GM19193 (cell line): ENCODE data around the gene ZNF778.
A peak's percentile ranks its signal among the peaks of the same experiment; 100 is the strongest.

Experiments
- POLR2A ChIP-seq: IDR thresholded peaks from 4 replicates; pipeline ENCODE4 v1.6.1; 2011; ENCODE audit not compliant: insufficient read depth, insufficient read length; ENCODE audit errors: extremely low read depth

ZNF778 gene

DNA sequence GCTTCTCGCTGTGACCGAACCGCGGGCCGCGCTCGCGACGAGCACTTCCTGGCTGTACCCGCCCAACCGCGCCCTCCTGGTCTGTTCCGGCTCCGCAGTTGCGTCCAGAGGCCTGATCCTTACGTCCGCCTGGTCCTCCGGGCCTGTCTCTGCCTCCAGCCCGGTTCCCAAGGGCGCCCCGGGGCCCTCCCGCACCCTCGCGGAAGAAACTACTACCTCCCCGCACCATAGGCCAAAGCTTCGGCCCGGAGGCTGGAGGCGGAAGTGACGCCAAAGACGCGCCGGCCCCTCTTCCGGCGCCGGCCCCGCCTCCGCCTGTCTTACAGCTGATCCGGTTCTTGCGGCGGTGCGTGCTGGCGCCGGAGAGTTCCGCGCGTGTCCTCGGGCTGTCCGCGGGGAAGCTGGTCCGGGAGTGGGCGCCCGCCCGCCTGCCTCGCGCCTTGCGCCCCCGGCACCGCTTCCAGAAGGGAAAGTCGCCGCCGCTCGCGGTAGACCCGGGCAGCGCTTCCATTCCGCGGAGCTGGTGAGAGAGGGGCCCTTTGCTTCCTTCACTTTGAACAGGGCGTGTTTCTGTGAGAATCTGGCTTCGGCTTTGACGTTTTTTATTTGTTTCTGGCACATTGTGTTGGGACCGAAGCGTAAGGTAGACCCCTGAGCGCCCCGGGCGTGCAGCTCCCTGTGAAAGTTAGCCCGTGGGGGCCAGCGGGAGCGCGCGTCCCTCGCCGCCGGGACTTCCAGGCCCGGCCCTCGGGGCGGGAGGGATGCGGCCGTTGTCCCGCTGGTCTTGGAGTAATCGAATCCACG is at the start of gene ZNF778:
Gene ZNF778, plus strand, starts transcription at position 316 of the 804 bp plus-strand sequence. CDS start 3,425 bp downstream, outside the sequence.
- peak; percentile 90 for TF ChIP-seq POLR2A

DNA sequence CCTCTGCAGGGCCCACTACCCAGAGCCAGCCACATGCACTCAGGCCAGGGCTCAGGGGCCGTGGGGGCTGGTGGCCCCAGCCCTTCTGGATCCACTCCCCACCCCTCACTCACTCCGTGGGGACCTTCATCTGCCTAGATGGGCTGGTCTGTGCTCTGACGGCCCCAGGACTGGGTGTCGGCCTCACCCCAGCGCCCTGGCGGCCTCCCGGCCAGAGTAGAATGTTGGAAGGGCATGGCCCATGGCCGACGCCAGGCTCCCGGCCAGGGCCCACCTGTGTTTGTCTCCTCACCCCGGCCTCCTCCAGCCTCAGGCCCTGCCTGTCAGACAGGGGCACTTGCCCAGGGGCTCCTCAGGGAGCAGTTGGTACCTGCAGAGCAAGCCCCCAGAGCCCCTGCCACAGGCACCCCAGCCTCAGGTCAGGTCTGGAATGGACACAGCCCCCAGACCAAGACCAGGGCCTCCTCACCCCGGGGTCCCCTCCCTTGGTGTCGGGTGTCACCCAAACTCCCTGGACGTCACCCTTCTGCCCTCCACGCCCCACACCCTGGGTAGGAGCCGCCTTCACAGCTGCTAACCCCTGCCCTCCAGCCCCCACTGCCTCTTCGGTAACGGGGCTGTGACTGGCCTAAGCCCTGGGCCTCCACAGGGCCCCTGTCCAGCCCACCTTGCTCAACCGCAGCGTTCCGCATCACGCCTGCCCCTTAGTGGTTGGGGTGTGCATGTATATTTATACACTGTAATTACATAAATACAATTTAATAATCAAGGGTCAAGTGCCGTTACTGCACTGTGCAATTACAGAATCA is 48.9 kb upstream of the ZNF778 start:
- TF ChIP-seq POLR2A, result no peak

DNA sequence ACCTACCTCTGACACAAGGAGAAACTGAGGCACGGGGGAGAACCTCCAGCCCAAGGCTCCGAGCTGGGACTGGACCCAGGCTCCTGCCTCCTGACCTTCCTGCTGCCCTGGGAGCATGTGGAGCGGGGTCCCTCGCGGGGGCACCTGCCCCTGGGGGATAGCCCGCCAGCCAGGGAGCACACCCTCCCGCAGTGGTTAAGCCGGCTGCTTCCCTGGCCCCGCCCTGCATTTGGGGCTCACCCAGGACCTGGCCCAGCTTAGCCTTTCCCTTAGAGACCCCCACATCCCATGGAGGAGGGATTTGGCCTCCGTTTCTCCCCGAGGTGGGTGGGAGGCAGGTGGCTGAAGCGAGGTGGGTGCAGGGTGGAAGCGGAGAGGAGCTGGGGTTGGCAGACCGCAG is 47.7 kb upstream of the ZNF778 start:
- TF ChIP-seq POLR2A, result no peak

- TF ChIP-seq POLR2A, result no peak
Observed at GRCh38 chr16:89170346-89171215, 46.9 kb upstream of the ZNF778 start.

- TF ChIP-seq POLR2A, result no peak
Observed at GRCh38 chr16:89171216-89172170, 46.0 kb upstream of the ZNF778 start, which contains the start of gene CDH15. Gene CDH15 (plus strand): TSS chr16:89171748. CDS start chr16:89171832, 84 bp downstream.

DNA sequence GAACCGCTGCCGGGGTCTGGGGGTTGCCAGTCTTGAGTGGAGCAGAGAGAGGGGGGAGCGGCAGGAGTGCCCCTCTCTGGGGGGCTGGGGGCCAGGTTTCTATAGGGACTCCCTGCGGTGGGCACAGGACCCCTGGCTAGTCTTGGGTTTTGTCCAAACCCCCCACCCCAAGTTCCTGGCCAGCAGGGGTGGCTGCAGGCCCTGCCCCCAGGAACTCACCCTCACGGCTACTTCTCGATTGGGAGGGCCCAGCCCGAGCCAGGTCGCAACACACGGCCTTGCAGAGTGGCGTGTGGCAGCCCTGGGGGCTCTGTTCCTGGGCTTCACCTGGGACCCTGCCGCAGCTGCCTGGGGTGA is 45.4 kb upstream of the ZNF778 start:
- no peak for TF ChIP-seq POLR2A

- TF ChIP-seq POLR2A, result no peak
Observed at GRCh38 chr16:89172528-89173173, 44.9 kb upstream of the ZNF778 start.

- no peak for TF ChIP-seq POLR2A
Observed at GRCh38 chr16:89173174-89173921, 44.2 kb upstream of the ZNF778 start.

DNA sequence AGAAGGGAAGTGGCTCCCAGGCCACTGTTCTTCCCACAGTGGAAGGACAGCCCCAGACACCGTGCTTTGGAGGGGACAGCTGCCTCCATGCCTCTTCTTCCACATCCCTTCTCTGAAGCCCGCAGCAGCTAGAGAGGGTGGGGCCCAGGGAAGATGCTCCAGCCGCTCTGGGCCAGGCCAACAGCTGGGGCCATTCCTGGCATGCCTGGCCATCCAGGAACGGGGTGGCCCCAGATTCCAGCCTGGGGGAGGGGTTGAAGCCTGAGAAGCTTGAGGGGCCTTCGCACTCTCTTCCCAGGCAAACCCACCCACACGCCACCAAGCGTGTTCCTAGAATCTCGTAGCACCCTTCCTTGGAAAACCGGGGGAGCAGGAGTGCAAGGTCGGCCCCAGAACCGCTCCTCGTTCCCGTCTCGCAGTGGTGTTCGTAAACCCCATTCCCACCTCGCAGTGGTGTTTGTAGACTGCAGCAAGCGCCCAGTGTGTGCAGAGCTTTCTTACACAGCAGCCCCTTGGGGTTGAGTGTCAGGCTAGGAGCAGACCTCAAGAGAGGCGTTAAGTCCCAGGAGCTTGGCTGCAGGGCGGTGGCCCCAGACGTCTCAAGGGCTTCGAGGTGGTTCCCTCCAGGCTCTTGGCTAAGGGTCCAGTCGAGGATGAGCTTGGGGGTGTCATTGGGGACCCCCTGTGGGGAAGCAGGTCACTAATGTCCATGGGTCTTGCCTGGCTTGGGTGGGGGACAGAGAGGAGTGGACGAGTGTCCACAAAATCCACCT is 43.3 kb upstream of the ZNF778 start:
- TF ChIP-seq POLR2A, result no peak

GRCh38 chr16:89174877-89175276 is 42.6 kb upstream of the ZNF778 start:
- TF ChIP-seq POLR2A, result no peak

DNA sequence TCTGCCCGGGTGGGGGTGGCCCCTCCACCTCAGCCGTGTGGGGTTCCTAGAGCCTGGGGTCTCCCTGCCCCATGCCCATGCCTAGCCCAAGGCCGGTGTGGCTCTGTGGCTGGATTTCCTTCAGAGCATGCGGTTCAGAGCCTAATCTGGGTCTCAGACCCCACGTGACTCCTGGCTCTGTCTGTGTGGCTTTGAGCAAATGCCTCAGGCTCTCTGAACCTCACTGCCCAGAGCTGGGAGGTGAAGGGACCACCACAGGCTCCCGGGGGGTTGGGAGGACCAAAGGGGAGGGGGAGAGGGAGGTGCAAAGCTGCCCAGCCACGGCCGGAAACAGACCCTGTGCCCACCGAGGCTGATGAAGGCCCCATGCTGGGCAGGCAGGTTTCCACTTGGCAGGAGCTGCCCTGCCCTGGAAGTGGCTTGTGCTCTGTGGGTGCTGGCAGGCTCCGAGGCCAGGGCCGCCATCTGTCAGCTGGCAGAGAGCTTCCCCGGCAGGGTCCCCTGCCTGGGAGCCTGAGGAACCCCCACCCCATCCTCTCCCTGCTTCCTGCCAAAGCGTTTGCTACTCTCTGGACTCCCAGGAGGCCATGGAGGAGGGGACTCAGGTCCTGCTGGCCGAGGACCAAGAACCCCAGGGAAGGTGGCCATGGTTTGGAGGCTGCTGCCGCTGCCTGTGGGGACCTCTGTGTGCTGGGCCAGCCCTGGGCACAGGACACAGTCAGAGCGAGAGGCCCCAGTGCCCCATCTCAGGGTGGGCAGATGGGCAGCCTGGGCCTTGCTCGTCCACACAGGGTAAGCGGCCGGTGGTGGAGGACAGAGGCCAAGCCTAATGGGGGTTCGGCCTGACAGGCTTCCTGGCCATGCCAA is 42.0 kb upstream of the ZNF778 start:
- no peak for TF ChIP-seq POLR2A
